H1 (cell line): ENCODE data around the gene CRYBG3.

Source experiments
- EP300 ChIP-seq, 2 experiments: IDR thresholded peaks; 1 replicate in 1 of 2; 2 replicates in 1 of 2; pipeline ENCODE4 v1.6.1; 2011 to 2012; ENCODE audit warnings: low read depth in 2 of 2, low read length in 2 of 2, mild to moderate bottlenecking in 2 of 2, borderline replicate concordance in 1 of 2, inconsistent platforms in 1 of 2, moderate library complexity in 1 of 2
- POLR2A ChIP-seq, 2 experiments: IDR thresholded peaks; 1 replicate in 1 of 2; 2 replicates in 1 of 2; pipeline ENCODE4 v1.6.1; 2011; ENCODE audit warnings: low read depth in 2 of 2, low read length in 2 of 2, mild to moderate bottlenecking in 2 of 2; ENCODE audit errors: control extremely low read depth in 1 of 2
- POLR2AphosphoS5 ChIP-seq: IDR thresholded peaks from 2 replicates; pipeline ENCODE4 v1.6.1; 2011; ENCODE audit warnings: low read depth, low read length
- SP1 ChIP-seq: IDR thresholded peaks from 2 replicates; pipeline ENCODE4 v1.6.1; 2011; ENCODE audit warnings: low read depth, low read length
- SP2 ChIP-seq: IDR thresholded peaks from 2 replicates; pipeline ENCODE4 v1.6.1; 2012; ENCODE audit warnings: mild to moderate bottlenecking, low read length, inconsistent platforms
- SRF ChIP-seq: IDR thresholded peaks from 2 replicates; pipeline ENCODE4 v1.6.1; 2011; ENCODE audit warnings: mild to moderate bottlenecking, low read depth, low read length, moderate library complexity
- TAF1 ChIP-seq: IDR thresholded peaks from 2 replicates; pipeline ENCODE4 v1.6.1; 2011; ENCODE audit warnings: mild to moderate bottlenecking, low read depth, low read length
- ZNF274 ChIP-seq: IDR thresholded peaks from 2 replicates; pipeline ENCODE4 v1.7.0; 2012; ENCODE audit warnings: low read length, borderline replicate concordance; ENCODE audit errors: extremely low read depth
- TF ChIP-seq, protein P1 (sequence below), 3 experiments: IDR thresholded peaks; 1 replicate in 2 of 3; 2 replicates in 1 of 3; pipeline versions ENCODE4 v1.5.1 to v1.6.1; 2011; ENCODE audit warnings: low read length in 3 of 3, mild to moderate bottlenecking in 3 of 3, inconsistent platforms in 2 of 3, low read depth in 1 of 3, moderate library complexity in 1 of 3; ENCODE audit not compliant: insufficient read depth in 1 of 3; ENCODE audit errors: control extremely low read depth in 1 of 3
- TF ChIP-seq, protein P2 (sequence below): IDR thresholded peaks from 2 replicates; pipeline ENCODE4 v1.6.1; 2012; ENCODE audit warnings: inconsistent platforms

DNA sequence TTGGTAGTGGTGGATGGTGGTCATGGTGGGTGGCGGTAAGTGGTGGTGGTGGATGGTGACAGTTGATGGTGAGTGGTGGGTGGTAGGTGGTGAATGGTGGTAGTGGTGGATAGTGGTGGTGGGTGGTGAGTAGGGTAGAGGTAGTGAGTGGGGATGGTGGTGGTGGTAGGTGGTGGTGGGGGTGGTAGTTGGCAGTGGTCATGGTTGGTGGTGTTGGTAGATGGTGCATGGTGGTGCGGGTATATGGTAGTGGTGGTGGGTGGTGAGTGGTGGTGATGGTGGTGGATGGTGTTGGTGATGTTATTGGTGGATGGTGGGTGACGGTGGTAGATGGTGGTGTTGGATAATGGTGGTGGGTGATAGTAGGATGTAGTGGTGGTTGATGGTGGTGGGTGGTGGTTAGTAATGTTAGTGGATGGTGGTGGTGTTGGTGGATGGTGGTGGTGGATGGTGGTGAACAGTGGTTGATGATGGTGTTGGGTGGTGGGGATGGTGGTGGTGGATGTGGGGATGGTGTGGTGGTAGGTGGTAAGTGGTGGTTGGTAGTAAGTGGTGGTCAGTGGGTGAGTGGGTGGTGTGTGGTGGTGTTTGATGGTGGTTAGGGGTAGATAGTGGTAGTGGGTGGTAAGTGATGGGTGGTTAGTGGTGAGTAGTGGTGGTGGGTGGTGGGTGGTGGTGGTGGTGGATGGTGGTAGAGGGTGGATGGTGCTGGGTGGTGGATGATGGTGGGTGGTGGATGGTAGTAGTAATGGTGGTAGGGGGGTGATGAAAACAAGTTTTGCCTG, 167.2 kb downstream of the CRYBG3 start:
- TF ChIP-seq SP1 = no peak
- TF ChIP-seq SRF = no peak
- TF ChIP-seq SP2 = no peak
- TF ChIP-seq, protein P1, sequence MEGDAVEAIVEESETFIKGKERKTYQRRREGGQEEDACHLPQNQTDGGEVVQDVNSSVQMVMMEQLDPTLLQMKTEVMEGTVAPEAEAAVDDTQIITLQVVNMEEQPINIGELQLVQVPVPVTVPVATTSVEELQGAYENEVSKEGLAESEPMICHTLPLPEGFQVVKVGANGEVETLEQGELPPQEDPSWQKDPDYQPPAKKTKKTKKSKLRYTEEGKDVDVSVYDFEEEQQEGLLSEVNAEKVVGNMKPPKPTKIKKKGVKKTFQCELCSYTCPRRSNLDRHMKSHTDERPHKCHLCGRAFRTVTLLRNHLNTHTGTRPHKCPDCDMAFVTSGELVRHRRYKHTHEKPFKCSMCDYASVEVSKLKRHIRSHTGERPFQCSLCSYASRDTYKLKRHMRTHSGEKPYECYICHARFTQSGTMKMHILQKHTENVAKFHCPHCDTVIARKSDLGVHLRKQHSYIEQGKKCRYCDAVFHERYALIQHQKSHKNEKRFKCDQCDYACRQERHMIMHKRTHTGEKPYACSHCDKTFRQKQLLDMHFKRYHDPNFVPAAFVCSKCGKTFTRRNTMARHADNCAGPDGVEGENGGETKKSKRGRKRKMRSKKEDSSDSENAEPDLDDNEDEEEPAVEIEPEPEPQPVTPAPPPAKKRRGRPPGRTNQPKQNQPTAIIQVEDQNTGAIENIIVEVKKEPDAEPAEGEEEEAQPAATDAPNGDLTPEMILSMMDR (IDR thresholded peaks at IDR 0.05; ENCODE audit: control extremely low read depth in 1 of 3, insufficient read depth in 1 of 3, low read depth in 1 of 3, low read length in 3 of 3) = no peak
- TF ChIP-seq ZNF274 = no peak
- TF ChIP-seq EP300 (IDR thresholded peaks at IDR 0.05; ENCODE audit: borderline replicate concordance in 1 of 2, low read depth in 2 of 2, low read length in 2 of 2) = no peak
- no peak for TF ChIP-seq TAF1
- TF ChIP-seq POLR2A (IDR thresholded peaks at IDR 0.05; ENCODE audit: control extremely low read depth in 1 of 2, low read depth in 2 of 2, low read length in 2 of 2) = no peak
- TF ChIP-seq, protein P2, sequence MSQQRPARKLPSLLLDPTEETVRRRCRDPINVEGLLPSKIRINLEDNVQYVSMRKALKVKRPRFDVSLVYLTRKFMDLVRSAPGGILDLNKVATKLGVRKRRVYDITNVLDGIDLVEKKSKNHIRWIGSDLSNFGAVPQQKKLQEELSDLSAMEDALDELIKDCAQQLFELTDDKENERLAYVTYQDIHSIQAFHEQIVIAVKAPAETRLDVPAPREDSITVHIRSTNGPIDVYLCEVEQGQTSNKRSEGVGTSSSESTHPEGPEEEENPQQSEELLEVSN = no peak
- TF ChIP-seq POLR2AphosphoS5 = no peak
